ACC112 (cell line): ENCODE results near the gene GAS2L1.

ENCODE experiments used
- H2AFZ ChIP-seq: fragments of 200-600 bp; sonication (generic); one replicate; pipeline ENCODE4 v1.6.0; 2017; ENCODE audit warnings: antibody characterized with exemption, low read length; ENCODE audit not compliant: unreplicated experiment
- H3K27ac ChIP-seq: fragments of 200-600 bp; sonication (generic); 2 replicates; pipeline ENCODE4 v1.5.1; 2014; ENCODE audit warnings: low read depth, mild to moderate bottlenecking, antibody characterized with exemption, low read length, moderate library complexity
- H3K27me3 ChIP-seq: fragments of 200-600 bp; sonication (generic); 2 replicates; pipeline ENCODE4 v1.6.1; 2014; ENCODE audit warnings: mild to moderate bottlenecking, antibody characterized with exemption, low read length, moderate library complexity, mixed read lengths; ENCODE audit not compliant: insufficient read depth
- H3K36me3 ChIP-seq: fragments of 200-600 bp; sonication (generic); 2 replicates; pipeline ENCODE4 v1.6.1; 2016; ENCODE audit warnings: mild to moderate bottlenecking, antibody characterized with exemption, low read length, moderate library complexity, mixed read lengths; ENCODE audit not compliant: insufficient read depth
- H3K4me1 ChIP-seq: fragments of 200-600 bp; sonication (generic); one replicate; pipeline ENCODE4 v1.6.1; 2016; ENCODE audit warnings: low read length, mixed read lengths; ENCODE audit not compliant: insufficient read depth, unreplicated experiment, control insufficient read depth
- H3K4me3 ChIP-seq: fragments of 200-600 bp; sonication (generic); 2 replicates; pipeline ENCODE4 v1.5.1; 2014; ENCODE audit warnings: mild to moderate bottlenecking, low read depth, low read length
- H3K79me2 ChIP-seq: fragments of 200-600 bp; sonication (generic); one replicate; pipeline ENCODE4 v1.6.0; 2016; ENCODE audit warnings: low read length; ENCODE audit not compliant: control insufficient read depth, unreplicated experiment, insufficient read depth

GAS2L1 gene

DNA sequence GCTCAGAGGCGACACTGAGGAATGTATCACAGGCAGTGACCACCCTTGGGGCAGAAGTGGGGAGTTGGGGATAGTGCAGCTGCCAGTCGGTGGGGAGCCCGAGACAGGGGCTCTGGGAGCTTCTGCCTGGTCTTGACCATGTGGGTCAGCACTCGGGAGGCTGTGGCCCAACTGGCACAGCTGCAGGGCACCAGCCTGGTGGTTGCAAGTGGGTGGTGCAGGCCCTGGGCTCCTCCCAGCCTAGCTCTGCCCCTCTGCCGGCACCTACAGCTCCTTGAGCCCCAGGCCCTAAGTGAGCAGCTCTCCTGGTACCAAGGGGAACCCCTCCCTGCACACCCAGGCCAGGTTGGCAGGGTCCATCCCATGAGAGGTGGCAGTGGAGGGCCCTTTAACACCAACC lies 21.6 kb downstream of the GAS2L1 start:
- Histone ChIP-seq H3K36me3 (no peaks in the 10 kb centered on the region), H3K27me3 (no peaks in the 10 kb centered on the region), H2AFZ (no peak overlapping the region), H3K4me1 (no peaks in the 10 kb centered on the region), H3K4me3 (no peak overlapping the region), H3K79me2 (no peaks in the 10 kb centered on the region), H3K27ac (no peak overlapping the region)

DNA sequence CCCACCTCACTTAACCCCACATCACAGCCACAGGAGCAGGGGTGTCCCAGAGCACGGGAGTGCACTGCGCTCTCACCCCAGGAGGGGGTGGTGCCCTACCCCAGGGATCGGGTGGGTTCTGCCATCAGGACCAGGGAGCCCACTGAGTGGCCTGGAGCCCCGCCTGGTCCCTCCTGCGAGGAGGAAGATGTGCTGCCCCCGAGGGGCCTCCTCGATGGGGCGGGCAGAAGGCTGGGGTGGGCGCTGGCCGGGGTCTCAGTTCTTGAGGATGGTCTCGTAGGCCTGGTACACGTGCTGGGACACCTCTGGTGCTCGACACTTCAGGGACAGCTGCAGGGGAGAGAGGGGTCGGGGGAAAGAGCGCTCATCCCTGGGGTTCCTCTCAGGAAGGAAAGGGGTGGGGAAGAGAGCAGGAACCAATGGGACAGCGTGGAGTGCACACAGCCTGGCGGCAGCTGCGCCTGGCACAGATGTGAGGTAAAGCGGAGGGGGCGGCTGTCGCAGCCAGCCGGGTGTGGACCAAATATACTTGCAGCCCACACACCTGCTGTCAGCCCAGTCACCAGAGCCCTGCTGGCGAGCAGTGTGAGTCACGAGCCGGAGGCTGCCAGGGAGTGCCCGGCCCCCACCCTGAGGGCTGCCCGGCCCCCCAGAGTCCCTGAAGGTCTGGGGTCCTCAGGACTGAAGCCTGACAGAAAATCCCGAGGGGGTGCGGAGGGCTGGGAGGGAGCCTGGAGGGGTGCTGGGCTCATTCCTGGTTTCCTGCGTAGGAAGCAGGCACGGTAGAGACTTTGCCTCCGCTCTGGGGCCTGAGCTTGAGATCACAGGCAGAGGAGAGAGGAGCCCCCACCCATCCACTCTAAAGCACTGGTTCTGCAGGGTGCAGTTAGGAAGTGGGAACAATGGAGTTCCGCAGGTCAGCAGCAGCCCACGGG lies 22.4 kb downstream of the GAS2L1 start:
- no peaks in the 10 kb centered on the region for H3K36me3 ChIP-seq
- H2AFZ ChIP-seq: no peak overlapping the region
- no peaks in the 10 kb centered on the region for H3K27me3 ChIP-seq
- H3K79me2 ChIP-seq: no peaks in the 10 kb centered on the region
- H3K4me3 ChIP-seq: no peak overlapping the region
- H3K27ac ChIP-seq: no peak overlapping the region
- H3K4me1 ChIP-seq: no peaks in the 10 kb centered on the region

DNA sequence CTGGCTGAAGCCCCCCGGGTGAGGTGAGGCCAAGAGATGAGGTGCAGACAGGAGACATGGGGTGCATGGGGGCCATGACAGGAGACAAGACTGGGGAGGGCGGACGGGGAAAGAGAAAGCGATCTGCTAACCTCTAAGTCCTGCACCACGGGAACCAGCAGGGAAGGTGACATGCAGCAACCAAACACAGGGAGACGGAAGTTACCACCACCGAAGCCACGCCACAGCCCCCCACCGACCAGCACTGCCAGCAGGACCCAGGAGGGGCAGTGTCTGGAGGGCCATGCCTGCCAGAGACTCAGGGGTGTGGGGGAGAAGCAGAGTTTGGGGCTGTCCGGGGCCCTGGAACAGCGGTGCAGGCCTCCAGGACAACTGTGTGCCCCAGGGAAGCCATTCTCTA lies 23.1 kb downstream of the GAS2L1 start:
- Histone ChIP-seq H3K79me2 (no peaks in the 10 kb centered on the region), H2AFZ (no peak overlapping the region), H3K4me1 (no peaks in the 10 kb centered on the region), H3K4me3 (no peak overlapping the region), H3K27me3 (no peaks in the 10 kb centered on the region), H3K36me3 (no peaks in the 10 kb centered on the region), H3K27ac (no peak overlapping the region)

GRCh38 chr22:29330291-29330690 lies 23.8 kb downstream of the GAS2L1 start:
- H3K4me3 ChIP-seq: no peak overlapping the region
- H3K27me3 ChIP-seq: no peaks in the 10 kb centered on the region
- H2AFZ ChIP-seq: no peak overlapping the region
- H3K79me2 ChIP-seq: no peaks in the 10 kb centered on the region
- no peaks in the 10 kb centered on the region for H3K4me1 ChIP-seq
- no peaks in the 10 kb centered on the region for H3K36me3 ChIP-seq
- H3K27ac ChIP-seq: no peak overlapping the region

- Histone ChIP-seq H3K27ac (no peak overlapping the region), H3K4me3 (no peak overlapping the region), H3K36me3 (no peaks in the 10 kb centered on the region), H3K4me1 (no peaks in the 10 kb centered on the region), H3K79me2 (no peaks in the 10 kb centered on the region), H3K27me3 (no peaks in the 10 kb centered on the region), H2AFZ (no peak overlapping the region)
These were observed 24.3 kb downstream of the GAS2L1 start for GRCh38 chr22:29330753-29331152.

DNA sequence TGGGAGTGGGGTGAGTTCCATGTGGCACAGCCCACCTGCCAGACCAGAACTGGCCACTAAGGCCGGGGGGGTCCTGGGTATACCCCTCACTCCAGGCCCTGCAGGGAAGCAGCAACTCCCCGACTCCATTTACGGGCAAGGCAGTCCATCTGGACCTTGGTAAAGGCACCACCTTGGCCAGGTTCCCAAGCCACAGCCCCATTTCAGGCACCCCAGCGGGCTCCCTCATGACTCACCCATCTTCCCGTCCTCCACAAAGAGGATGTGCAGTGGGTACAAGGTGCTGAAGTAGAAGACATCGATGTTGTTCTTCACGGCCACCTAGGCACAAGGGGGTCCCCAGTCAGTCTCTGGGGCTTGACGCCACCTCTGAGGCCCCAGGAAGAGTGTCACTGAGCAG lies 24.8 kb downstream of the GAS2L1 start:
- Histone ChIP-seq H3K79me2 (no peaks in the 10 kb centered on the region), H3K4me1 (no peaks in the 10 kb centered on the region), H3K4me3 (no peak overlapping the region), H3K36me3 (no peaks in the 10 kb centered on the region), H3K27ac (no peak overlapping the region), H3K27me3 (no peaks in the 10 kb centered on the region), H2AFZ (no peak overlapping the region)

DNA sequence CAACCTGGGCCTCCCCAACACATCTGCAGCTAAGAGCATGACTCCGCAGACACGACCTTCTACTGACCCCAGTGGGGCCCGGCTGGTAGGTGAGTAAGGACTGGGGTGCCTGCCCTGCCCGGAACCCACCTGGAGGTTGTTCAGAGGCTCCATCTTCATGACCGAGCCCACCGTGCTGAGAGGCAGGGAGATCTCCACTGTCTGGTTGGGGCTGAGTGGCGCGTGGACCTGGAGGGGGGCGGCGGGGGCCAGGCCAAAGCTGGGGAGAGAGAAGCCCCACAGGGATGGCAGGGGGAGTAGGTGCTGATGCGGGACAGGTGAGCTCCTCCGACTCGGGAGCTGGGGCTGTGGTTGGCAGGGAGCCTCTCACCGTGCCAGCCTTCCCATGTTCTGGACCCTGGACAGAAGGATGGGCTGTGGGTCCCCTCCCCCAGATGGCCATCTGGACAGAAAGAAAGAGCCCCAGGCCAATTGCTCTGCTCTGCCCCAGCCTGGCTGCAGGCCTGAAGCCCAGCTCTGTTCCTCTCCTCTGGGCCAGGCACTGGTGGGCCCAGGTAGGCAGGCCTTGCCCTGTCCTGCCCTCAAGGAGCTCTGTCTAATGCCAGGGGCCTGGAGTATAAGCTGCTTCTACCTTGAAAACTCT lies 25.3 kb downstream of the GAS2L1 start:
- Histone ChIP-seq H2AFZ (no peak overlapping the region), H3K4me3 (no peak overlapping the region), H3K4me1 (no peaks in the 10 kb centered on the region), H3K79me2 (no peaks in the 10 kb centered on the region), H3K27me3 (no peaks in the 10 kb centered on the region), H3K27ac (no peak overlapping the region), H3K36me3 (no peaks in the 10 kb centered on the region)

- H2AFZ ChIP-seq: no peak overlapping the region
- H3K27ac ChIP-seq: no peak overlapping the region
- H3K4me3 ChIP-seq: no peak overlapping the region
- no peaks in the 10 kb centered on the region for H3K4me1 ChIP-seq
- H3K79me2 ChIP-seq: no peaks in the 10 kb centered on the region
- no peaks in the 10 kb centered on the region for H3K27me3 ChIP-seq
- H3K36me3 ChIP-seq: no peaks in the 10 kb centered on the region
These were observed 26.5 kb downstream of the GAS2L1 start for GRCh38 chr22:29332886-29333496.

DNA sequence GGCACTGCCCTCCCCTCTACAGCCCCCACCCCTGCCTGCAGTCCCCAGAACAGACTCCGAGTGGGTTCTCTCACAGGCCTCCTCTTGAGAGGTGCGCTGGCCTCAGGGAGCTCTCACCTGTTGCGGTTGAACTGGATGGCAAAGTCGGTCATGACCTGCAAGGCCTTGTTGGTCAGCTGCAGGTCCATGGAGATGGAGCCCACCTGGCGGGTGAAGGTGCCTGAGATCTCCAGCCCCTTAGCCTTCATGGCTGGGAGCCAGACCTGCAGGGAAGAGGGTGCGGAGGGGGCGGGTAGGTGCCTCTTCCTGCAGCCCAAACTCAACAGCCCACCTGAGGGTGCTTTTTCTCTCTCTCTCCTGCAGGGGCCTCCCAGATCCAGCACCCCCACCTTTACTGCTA lies 27.7 kb downstream of the GAS2L1 start:
- Histone ChIP-seq H3K4me3 (no peak overlapping the region), H3K27ac (no peak overlapping the region), H3K4me1 (no peaks in the 10 kb centered on the region), H3K27me3 (no peaks in the 10 kb centered on the region), H3K79me2 (no peaks in the 10 kb centered on the region), H3K36me3 (no peaks in the 10 kb centered on the region), H2AFZ (no peak overlapping the region)

GRCh38 chr22:29334696-29335344 lies 28.4 kb downstream of the GAS2L1 start:
- no peaks in the 10 kb centered on the region for H3K27me3 ChIP-seq
- H3K36me3 ChIP-seq: no peaks in the 10 kb centered on the region

More at GRCh38 chr22:29334696-29335344, 28.4 kb downstream of the GAS2L1 start:
- Histone ChIP-seq H3K4me1 (no peaks in the 10 kb centered on the region), H3K79me2 (no peaks in the 10 kb centered on the region), H3K4me3 (no peak overlapping the region), H2AFZ (no peak overlapping the region), H3K27ac (no peak overlapping the region)
